Measurements from ENCODE around the gene CHI3L2. TPM values are rescaled to one million over a fixed set of nuclear protein-coding genes. Genes with fewer than 3 reads are reported as not detected.

CHI3L2 gene
- total RNA-seq, 3 donors from 2014 or later (not counting 1 experiment from before 2014, with no cell fraction given), result 13.5 to 21.1 (median 17.0) TPM

DNA sequence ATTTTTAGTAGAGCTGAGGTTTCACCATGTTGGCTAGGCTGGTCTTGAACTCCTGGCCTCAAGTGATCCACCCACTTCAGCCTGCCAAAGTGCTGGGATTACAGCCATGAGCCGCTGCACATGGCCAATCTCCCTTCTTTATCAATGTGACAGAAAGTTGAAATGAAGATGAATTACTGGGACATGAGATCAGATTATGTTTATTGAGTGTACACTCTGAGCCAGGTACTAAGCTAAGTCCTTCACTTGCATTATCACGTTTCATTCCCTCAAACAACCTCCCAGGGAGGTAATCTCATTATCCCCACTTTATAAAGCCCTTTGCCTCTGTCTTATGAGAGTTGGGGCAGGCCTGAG lies 6.3 kb upstream of the CHI3L2 start:
- DNase-seq (no peak), ATAC-seq (peak in 1 of 3 donors; percentile 1)
- TF ChIP-seq, protein P1, sequence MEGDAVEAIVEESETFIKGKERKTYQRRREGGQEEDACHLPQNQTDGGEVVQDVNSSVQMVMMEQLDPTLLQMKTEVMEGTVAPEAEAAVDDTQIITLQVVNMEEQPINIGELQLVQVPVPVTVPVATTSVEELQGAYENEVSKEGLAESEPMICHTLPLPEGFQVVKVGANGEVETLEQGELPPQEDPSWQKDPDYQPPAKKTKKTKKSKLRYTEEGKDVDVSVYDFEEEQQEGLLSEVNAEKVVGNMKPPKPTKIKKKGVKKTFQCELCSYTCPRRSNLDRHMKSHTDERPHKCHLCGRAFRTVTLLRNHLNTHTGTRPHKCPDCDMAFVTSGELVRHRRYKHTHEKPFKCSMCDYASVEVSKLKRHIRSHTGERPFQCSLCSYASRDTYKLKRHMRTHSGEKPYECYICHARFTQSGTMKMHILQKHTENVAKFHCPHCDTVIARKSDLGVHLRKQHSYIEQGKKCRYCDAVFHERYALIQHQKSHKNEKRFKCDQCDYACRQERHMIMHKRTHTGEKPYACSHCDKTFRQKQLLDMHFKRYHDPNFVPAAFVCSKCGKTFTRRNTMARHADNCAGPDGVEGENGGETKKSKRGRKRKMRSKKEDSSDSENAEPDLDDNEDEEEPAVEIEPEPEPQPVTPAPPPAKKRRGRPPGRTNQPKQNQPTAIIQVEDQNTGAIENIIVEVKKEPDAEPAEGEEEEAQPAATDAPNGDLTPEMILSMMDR (IDR thresholded peaks at IDR 0.05), result no peak
- Histone ChIP-seq H3K36me3 (ENCODE audit: control insufficient read depth, insufficient read depth, low read length) (no peaks in the 10 kb centered on the region), H3K4me3 (ENCODE audit: low read length) (no peak overlapping the region), H3K27ac (ENCODE audit: low read length) (peak overlapping the region; percentile 80), H3K27me3 (ENCODE audit: control insufficient read depth, insufficient read depth, low read length) (no peaks in the 10 kb centered on the region), H3K9me3 (ENCODE audit: control insufficient read depth, insufficient read depth, low read length) (no peaks in the 10 kb centered on the region), H3K4me1 (ENCODE audit: control insufficient read depth, insufficient read depth, low read length) (peaks cover 87% of the 10 kb centered on the region)
- peaks cover 0 to 2% of the 10 kb centered on the region in 2 donors for H3K27me3 Mint-ChIP-seq (ENCODE audit: low read depth in 2 of 2)
- no CpG with 5 or more reads among the region's 2 CpGs for WGBS (ENCODE audit: insufficient coverage)
- intact Hi-C loops (cut with micrococcal nuclease), result loop anchor here (5.0 kb wide), 1 partner anchor 349 kb away; the partner anchor contains the start of gene CD53
- no peaks in the 10 kb centered on the region for H3K36me3 Mint-ChIP-seq
- H3K27ac Mint-ChIP-seq, result peak overlapping the region; percentile 94 to 95
- peaks cover 90 to 93% of the 10 kb centered on the region in 2 donors for H3K4me1 Mint-ChIP-seq
- H3K9me3 Mint-ChIP-seq, result no peaks in the 10 kb centered on the region
- peak overlapping the region; percentile 86 for H3K4me3 Mint-ChIP-seq

DNA sequence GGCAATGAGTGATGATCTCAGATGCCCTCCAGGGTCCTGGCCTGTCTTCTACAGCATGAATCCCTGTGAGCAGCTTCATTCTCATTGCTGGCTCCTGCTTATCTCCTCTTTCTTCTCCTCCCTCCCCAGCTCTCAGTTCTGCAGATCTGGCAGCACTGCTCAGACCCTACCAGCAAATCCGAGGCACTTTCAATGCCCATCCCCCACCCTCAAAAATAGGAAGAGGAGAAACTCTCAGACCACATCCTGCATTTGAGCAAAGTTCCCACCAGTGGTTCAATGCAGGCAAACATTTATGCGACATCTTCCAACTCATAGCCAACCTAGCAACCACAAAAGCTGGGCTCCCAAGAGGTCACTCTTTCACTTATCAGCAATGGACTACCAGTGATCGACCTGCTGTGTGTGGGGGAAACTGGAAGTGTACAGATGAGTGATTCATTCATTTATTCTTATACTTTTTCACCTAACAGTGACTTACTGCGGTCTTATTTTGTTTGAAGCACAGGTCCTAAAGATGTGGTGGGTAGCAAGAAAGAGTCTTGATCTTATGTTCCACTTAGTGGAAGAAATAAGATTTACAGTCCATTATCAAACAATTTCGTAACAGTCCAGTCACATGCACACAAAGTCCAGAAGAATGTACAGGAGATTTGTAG lies 5.8 kb upstream of the CHI3L2 start:
- Histone ChIP-seq H3K9me3 (ENCODE audit: control insufficient read depth, insufficient read depth, low read length) (no peaks in the 10 kb centered on the region), H3K36me3 (ENCODE audit: control insufficient read depth, insufficient read depth, low read length) (no peaks in the 10 kb centered on the region), H3K4me1 (ENCODE audit: control insufficient read depth, insufficient read depth, low read length) (peaks cover 87% of the 10 kb centered on the region), H3K4me3 (ENCODE audit: low read length) (no peak overlapping the region), H3K27me3 (ENCODE audit: control insufficient read depth, insufficient read depth, low read length) (no peaks in the 10 kb centered on the region), H3K27ac (ENCODE audit: low read length) (peak overlapping the region; percentile 80)
- TF ChIP-seq, protein P1 (IDR thresholded peaks at IDR 0.05), result no peak
- no peaks in the 10 kb centered on the region for H3K36me3 Mint-ChIP-seq
- DNase-seq (peak in 1 of 2 donors; percentile 79), ATAC-seq (peak; percentile 37 to 50 (median 40))
- 4% methylated on average over 1 of the region's 5 CpGs for WGBS (ENCODE audit: insufficient coverage)
- H3K9me3 Mint-ChIP-seq, result no peaks in the 10 kb centered on the region
- peaks cover 90 to 93% of the 10 kb centered on the region in 2 donors for H3K4me1 Mint-ChIP-seq
- H3K27ac Mint-ChIP-seq, result peak overlapping the region; percentile 94 to 95
- intact Hi-C loops (cut with micrococcal nuclease), result loop anchor here (5.0 kb wide), 1 partner anchor 349 kb away; the partner anchor contains the start of gene CD53
- no peaks in the 10 kb centered on the region for H3K27me3 Mint-ChIP-seq (ENCODE audit: low read depth in 2 of 2)
- peak overlapping the region; percentile 86 for H3K4me3 Mint-ChIP-seq

DNA sequence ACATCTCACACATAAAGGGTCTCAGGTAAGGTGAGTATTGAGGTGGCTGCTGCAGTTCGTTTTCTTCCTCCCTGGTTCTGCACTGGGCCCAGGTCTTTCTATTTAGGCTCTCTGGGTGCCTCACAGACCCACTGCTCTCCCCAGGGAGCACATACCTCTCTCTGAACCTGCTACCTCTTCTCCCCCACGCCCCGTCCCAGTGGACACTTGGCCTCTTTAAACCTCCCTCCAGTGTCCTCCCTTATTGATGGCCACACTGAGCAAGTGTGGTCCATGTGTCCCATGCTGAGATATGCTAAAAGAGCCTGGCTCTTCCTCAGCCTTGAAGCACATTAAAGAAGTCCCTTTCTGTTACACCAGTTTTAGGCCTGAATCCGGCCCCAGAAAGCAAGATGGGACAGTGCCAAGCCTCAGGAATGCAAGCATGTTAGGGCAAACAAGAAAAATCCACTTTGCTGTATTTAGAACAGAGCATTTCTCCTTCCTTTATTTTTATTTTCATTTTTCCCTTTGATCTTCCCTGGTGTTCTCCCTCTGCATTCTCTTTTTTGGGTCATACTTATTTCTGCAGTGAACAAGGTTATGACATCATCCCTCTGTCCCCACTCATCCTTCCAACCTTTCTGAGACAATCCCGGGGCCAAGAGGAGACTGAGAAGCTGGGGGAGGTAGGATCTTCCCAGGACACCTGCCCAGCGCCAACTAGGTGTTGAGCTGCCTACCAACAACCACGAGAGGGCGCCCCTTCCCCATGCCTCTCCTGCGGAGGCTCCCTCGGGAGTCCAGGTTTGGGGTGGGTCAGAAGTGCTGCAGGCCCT lies 5.0 kb upstream of the CHI3L2 start:
- intact Hi-C loops (cut with micrococcal nuclease), result loop anchor here (1.0 to 5.0 kb wide), 3 partner anchors 112 to 350 kb away; partner anchors contain the start of gene CD53
- ATAC-seq (peak; percentile 29 to 67 (median 60)), DNase-seq (peak; percentile 76 to 90)
- Mint-ChIP-seq H3K27me3 (ENCODE audit: low read depth in 2 of 2) (no peaks in the 10 kb centered on the region), H3K27ac (peak overlapping the region; percentile 94 to 95), H3K4me3 (peak overlapping the region; percentile 86), H3K36me3 (no peaks in the 10 kb centered on the region), H3K4me1 (peaks cover 90 to 93% of the 10 kb centered on the region in 2 donors), H3K9me3 (no peaks in the 10 kb centered on the region)
- Histone ChIP-seq H3K4me3 (ENCODE audit: low read length) (peak overlapping the region; percentile 0), H3K9me3 (ENCODE audit: control insufficient read depth, insufficient read depth, low read length) (no peaks in the 10 kb centered on the region), H3K4me1 (ENCODE audit: control insufficient read depth, insufficient read depth, low read length) (peaks cover 87% of the 10 kb centered on the region), H3K27ac (ENCODE audit: low read length) (peak overlapping the region; percentile 80), H3K27me3 (ENCODE audit: control insufficient read depth, insufficient read depth, low read length) (no peaks in the 10 kb centered on the region), H3K36me3 (ENCODE audit: control insufficient read depth, insufficient read depth, low read length) (no peaks in the 10 kb centered on the region)
- WGBS (ENCODE audit: insufficient coverage), result 25% methylated on average over 9 of the region's 10 CpGs
- TF ChIP-seq, protein P1 (IDR thresholded peaks at IDR 0.05), result peak; percentile 89

Data from natural killer cell (primary cell).